ENCODE measurements around the gene PSMB3.

The PSMB3 gene

DNA sequence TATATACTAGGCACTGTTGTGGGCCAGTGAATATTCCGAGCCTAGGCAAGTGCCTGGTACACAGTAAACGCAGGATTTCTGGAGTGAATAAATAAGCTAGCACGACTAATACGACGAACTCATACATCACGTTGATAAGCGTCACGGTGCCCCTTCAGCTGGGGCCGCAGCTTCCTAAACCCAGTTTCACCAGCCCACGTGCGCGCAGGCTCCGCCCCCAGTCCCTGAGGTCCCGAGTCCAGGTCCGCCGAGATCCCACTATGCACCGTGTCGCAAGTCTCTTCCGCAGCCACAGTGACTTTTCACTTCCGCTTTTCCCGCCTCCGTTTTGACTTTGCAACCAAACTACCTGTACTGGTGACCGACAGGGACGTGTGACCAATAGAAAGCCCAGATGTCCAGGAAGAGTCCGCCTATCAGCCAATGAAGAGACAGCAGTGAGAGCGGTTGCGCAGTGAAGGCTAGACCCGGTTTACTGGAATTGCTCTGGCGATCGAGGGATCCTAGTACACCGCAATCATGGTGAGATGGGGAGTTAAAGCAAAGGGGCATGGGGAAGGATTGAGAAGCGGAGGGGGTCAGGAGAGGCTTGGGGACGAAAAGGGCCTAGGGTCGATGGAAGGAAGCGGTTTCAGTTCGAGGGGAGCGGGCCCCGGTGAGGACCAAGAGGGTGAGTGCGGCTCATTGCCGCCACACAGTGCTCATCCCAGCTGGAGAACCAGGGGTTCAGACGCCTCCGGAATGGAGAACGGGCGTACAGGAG, at the start of gene PSMB3:
Gene PSMB3, plus strand, starts transcription at position 434 of the 763 bp plus-strand sequence. Its CDS starts 86 bp downstream, at position 520.
- peak within 1 kb of the TSS; percentile 86 for H3K4me3 ChIP-seq (ENCODE audit: low read depth, low read length)
- TF ChIP-seq, protein P1, sequence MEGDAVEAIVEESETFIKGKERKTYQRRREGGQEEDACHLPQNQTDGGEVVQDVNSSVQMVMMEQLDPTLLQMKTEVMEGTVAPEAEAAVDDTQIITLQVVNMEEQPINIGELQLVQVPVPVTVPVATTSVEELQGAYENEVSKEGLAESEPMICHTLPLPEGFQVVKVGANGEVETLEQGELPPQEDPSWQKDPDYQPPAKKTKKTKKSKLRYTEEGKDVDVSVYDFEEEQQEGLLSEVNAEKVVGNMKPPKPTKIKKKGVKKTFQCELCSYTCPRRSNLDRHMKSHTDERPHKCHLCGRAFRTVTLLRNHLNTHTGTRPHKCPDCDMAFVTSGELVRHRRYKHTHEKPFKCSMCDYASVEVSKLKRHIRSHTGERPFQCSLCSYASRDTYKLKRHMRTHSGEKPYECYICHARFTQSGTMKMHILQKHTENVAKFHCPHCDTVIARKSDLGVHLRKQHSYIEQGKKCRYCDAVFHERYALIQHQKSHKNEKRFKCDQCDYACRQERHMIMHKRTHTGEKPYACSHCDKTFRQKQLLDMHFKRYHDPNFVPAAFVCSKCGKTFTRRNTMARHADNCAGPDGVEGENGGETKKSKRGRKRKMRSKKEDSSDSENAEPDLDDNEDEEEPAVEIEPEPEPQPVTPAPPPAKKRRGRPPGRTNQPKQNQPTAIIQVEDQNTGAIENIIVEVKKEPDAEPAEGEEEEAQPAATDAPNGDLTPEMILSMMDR (IDR thresholded peaks at IDR 0.05; ENCODE audit: low read depth, low read length, missing control alignments): no peak
- DNase-seq (ENCODE audit: low read depth): peak; percentile 100

DNA sequence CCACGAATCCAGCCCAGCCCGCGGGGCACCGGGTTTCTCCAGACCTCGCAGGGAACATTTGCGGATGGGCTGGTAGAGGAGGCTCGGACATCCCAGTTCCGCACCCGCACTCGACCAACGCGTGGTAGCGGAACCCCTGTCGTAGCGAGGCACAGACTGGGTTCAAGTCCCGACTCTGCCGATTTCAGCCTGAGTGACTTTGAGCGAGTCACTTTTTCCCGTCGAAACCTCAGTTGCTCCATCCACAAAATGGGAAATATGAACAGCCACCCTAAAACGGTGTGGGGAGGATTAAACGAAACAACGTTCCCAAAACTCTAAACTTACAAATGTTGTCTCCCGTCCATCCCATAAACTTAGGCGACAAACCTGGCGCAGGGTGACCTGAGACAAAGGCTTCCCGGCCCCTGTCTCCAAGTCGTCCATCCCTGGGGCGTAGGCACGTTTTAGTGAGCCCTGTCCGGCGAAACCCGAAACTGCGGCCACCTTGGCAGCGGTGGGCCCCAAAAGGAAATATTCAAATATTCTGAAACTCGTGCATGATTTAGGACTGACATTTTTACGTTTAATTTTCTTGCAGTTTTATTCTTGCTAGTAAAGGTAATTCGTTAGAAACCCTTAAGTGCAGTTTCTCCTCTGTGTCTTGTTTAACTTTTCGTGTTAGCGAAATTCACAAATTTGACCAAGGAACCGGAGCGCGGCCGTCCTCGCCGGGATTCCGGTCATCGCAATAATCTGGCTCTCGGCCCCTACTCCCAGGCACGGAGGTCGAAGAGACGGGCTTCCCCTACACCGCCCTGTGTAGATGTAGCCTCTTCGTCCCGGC, 49.4 kb upstream of the PSMB3 start:
- TF ChIP-seq, protein P1 (IDR thresholded peaks at IDR 0.05; ENCODE audit: low read depth, low read length, missing control alignments): no peak
- no peak for DNase-seq (ENCODE audit: low read depth)

DNA sequence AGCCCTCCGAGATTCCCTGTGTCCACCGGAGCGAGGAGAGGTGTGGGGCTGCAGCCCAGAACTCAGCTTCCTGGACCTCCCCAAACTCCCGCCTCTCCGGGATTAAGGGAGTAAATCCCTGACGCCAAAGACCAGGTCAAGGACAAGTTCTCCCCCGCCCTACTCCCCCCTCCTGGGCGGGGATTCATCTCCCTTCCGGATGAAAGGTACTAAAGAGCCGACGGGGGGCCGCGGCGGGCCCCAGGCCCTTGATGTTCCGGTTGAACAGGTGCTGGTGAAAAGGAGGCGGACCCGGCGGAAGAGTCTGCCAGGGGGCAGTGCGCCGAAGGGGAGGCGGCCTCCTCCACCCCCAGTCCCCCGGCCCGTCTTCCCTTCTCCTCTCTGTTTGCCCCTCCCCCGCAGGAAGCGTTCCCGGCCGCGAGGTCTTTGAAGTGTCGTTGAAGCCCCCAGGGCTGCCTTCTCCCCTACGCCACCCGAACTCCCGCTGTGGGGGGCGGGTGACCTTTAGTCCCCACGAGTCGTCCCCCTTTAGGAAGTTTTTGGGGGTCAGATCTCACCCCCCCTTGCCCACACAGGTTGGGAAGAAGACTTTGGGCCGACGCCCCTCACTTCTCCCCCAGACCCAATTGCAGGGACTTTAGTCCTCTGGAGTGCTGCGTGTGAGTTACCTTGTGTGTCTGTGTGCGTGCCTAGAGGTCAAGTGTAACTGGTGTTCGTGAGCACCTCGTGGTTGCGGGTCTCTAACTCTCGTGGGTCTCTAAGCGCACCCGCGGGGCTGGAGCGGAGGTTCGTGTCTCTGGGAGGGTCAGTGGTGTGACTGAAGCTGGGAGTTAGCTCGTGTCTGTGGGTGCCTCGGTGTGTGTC, 48.6 kb upstream of the PSMB3 start:
- TF ChIP-seq, protein P1 (IDR thresholded peaks at IDR 0.05; ENCODE audit: low read depth, low read length, missing control alignments): no peak
- H3K4me3 ChIP-seq (ENCODE audit: low read depth, low read length): peak overlapping the region; percentile 89
- no peak for DNase-seq (ENCODE audit: low read depth)

More for the DNA sequence above, 49.4 kb upstream of the PSMB3 start:
- H3K4me3 ChIP-seq (ENCODE audit: low read depth, low read length): peak overlapping the region; percentile 89

DNA sequence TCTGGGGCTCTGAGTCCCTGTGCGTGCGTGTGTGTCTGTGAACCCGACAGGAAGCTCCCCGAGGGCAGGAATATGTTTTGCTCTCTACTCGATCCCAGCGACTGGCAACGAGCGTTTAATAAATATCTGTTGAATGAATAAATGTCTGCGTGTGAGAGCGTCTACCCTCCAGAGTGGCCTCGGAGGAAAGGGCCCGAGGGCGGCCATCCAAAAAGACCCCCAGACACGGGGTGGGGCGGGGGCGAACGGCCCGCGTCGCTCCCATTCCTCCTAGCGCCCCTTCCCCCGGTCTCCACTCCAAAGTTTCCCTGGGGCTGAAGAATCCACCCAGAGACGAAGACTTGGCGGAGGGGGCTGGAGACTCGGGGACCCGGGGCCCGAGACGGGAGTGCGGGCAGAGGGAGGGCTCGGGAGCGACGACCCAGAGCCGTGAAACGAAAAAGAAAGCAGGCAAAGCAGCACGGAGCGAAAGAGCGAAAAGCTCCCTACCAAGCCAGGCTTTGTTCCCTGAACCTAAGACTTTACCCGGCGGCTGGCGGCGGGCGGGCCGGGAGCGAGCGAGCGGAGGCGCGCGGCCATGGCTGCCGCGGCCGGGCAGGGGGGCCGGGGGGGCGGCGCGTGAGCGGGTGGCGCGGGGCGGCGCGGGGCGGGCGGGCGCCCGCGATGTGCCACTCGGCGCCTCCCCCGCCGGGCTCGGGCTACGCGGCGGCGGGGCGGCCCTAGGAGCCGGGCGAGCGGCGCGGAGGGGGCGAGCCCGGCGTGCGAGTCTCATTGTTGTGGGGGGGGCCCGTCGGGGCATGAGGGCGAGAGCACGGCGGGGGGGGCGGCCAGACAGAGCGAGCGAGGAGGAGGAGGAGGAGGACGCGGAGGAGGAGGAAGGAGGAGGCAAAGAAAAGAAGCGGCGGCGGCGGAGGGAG, 47.7 kb upstream of the PSMB3 start, which contains the start of gene MLLT6:
Gene MLLT6, plus strand, starts transcription at position 668 of the 917 bp plus-strand sequence. CDS start 360 bp downstream, outside the sequence.
- H3K4me3 ChIP-seq (ENCODE audit: low read depth, low read length): peak within 1 kb of the TSS; percentile 89
- no peak for DNase-seq (ENCODE audit: low read depth)
- TF ChIP-seq, protein P1 (IDR thresholded peaks at IDR 0.05; ENCODE audit: low read depth, low read length, missing control alignments): no peak

DNA sequence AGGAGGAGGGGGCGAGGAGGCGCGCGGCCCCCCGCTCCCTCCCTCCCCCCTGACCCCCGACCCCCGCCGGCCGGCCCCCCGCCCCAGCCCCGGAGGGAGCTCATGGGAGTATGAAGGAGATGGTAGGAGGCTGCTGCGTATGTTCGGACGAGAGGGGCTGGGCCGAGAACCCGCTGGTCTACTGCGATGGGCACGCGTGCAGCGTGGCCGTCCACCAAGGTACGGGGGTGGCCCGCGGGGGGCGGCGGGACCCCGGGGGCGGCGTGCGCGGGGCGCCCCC, 47.1 kb upstream of the PSMB3 start:
- no peak for DNase-seq (ENCODE audit: low read depth)
- TF ChIP-seq, protein P1 (IDR thresholded peaks at IDR 0.05; ENCODE audit: low read depth, low read length, missing control alignments): no peak

More for the DNA sequence above, 47.1 kb upstream of the PSMB3 start:
- H3K4me3 ChIP-seq (ENCODE audit: low read depth, low read length): peak overlapping the region; percentile 89

All from GM12864 (cell line).